Measurements from ENCODE around the gene RBM39.

RBM39 gene

DNA sequence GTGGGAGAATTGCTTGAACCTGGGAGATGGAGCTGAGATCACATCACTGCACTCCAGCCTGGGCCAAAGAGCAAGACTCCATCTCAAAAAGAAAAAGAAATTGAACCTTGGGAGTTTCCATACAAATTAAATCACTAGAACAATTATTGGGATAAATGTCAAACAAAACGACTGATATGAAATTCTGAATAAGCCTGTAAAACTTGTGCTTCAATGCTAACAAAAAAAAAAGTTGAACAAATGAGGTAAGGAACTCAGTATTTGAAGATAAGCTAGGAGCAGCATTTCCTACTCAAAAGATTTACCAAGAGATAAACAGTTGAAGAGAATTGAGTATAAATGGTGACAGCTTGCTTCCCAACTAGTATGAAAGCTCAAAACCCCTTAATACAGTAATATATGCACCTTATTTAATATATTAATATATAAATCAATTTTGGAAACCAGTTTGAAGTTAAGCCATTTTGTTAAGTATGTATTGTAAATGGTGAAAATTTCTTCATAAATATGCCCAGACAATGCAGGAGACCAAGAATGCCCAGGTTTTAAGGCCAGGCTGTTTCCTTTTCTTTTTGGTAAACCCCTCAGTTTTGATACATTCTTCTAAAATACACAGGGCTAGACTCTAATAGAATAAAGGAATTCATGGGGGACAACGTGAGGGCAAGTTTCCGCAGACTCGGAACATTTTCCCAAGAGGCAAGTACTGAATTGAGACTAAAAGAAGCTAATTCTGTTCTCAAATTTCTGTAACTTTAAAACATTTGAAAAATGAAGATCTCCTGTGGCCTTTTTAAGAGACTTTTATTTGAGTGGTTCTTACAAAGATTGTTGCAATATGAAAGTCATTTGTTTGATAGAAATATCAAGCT, 39.0 kb downstream of the RBM39 start:
- DNase-seq (ENCODE audit: extremely low read depth, insufficient read length), result no peak
- Histone ChIP-seq H3K36me3 (ENCODE audit: control insufficient read depth, insufficient read depth, low read length) (peaks cover 11% of the 10 kb centered on the region), H3K4me3 (replicated peaks; ENCODE audit: low read depth, low read length) (no peak overlapping the region), H3K27me3 (replicated peaks; ENCODE audit: control insufficient read depth, insufficient read depth, low read length) (no peaks in the 10 kb centered on the region)
- TF ChIP-seq, protein P1, sequence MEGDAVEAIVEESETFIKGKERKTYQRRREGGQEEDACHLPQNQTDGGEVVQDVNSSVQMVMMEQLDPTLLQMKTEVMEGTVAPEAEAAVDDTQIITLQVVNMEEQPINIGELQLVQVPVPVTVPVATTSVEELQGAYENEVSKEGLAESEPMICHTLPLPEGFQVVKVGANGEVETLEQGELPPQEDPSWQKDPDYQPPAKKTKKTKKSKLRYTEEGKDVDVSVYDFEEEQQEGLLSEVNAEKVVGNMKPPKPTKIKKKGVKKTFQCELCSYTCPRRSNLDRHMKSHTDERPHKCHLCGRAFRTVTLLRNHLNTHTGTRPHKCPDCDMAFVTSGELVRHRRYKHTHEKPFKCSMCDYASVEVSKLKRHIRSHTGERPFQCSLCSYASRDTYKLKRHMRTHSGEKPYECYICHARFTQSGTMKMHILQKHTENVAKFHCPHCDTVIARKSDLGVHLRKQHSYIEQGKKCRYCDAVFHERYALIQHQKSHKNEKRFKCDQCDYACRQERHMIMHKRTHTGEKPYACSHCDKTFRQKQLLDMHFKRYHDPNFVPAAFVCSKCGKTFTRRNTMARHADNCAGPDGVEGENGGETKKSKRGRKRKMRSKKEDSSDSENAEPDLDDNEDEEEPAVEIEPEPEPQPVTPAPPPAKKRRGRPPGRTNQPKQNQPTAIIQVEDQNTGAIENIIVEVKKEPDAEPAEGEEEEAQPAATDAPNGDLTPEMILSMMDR (IDR thresholded peaks at IDR 0.05; ENCODE audit: insufficient read depth, low read length, poor library complexity, severe bottlenecking), result no peak

DNA sequence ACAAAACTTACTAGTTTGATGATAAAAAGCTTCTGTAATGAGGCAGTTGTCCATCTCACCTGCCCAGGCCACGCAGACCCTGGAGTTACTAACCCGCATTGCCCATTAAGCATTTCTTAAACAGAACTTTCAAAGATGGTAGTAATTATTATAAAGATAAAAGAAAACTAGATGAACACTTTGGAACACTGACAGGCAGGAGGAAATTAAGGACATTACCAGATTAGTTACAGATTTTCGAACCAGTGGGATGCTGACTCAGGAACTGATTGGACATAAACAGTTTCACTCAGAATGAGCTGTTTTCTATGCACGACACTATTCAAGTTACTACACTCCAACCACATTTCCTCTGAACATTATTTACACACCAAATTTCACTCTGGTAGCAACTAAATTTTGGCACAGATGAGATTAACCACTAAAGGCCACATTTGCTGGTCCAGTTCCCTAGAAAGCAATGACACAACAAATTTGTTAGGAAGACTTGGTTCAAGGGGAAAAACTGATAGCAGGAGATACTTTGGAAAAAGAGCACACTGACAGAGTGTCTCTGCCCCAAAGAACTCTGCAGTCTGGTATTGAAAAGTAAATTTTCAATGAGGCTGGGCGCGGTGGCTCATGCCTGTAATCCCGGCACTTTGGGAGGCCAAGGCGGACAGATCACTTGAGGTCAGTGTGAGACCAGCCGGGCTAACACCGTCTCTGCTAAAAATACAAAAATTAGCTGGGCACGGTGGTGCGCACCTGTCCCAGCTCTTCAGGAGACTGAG, 39.8 kb downstream of the RBM39 start:
- H3K27me3 ChIP-seq (replicated peaks; ENCODE audit: control insufficient read depth, insufficient read depth, low read length), result no peaks in the 10 kb centered on the region
- no peak overlapping the region for H3K4me3 ChIP-seq (replicated peaks; ENCODE audit: low read depth, low read length)
- DNase-seq (ENCODE audit: extremely low read depth, insufficient read length), result no peak
- TF ChIP-seq, protein P1 (IDR thresholded peaks at IDR 0.05; ENCODE audit: insufficient read depth, low read length, poor library complexity, severe bottlenecking), result no peak
- peaks cover 11% of the 10 kb centered on the region for H3K36me3 ChIP-seq (ENCODE audit: control insufficient read depth, insufficient read depth, low read length)

DNA sequence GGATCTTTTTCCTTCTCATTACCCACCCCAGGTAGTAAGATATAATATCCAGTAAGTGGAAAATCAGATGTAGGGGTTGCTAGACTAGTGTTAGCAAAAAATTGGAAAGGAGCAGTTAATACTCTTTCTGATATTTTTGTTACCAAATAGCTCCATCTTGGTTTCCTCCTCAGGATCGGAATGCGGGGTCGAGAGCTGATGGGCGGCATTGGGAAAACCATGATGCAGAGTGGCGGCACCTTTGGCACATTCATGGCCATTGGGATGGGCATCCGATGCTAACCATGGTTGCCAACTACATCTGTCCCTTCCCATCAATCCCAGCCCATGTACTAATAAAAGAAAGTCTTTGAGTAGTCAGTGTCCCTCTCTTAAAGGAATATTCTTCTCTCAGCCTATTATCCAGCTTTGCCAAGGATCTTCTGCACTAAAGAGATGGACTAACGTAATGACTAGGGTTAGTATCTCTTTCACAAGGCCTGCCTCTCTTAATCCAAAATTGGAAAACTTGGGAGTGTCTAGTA, 41.4 kb downstream of the RBM39 start:
- Histone ChIP-seq H3K36me3 (ENCODE audit: control insufficient read depth, insufficient read depth, low read length) (peaks cover 11% of the 10 kb centered on the region), H3K4me3 (replicated peaks; ENCODE audit: low read depth, low read length) (no peak overlapping the region; the same call in 1 of the 2 replicates), H3K27me3 (replicated peaks; ENCODE audit: control insufficient read depth, insufficient read depth, low read length) (no peaks in the 10 kb centered on the region)
- TF ChIP-seq, protein P1 (IDR thresholded peaks at IDR 0.05; ENCODE audit: insufficient read depth, low read length, poor library complexity, severe bottlenecking), result no peak
- no peak for DNase-seq (ENCODE audit: extremely low read depth, insufficient read length)

DNA sequence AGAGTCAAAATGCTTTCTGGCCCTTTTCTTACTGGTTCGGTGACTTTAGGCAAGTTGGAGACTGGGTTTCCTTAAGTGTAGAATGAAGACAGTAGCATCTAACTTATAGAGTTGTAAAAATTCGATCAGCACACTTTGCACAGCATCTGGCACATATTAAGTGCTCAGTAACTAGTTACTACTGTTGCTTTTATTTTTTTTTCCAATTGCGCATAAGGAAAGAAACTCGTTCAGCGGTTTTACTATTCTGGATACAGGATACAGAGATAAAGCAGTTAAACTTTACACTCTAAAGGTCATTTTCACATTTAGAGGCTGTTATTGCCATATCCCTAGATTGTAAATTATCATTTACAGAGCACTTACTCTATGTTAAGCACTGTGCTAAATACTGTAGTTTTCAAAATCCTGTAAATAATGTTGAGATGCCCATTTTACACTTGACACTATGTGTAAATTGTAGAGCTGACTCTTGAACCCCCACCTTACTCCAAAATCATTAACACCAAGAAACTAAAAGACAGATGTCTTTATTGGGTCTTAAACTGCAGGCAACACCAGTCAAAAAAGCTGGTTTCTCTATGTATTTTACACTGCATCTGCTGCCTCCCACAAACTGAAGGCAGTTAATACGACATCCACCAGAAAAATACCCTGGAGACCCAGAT, 42.0 kb downstream of the RBM39 start:
- H3K36me3 ChIP-seq (ENCODE audit: control insufficient read depth, insufficient read depth, low read length), result peaks cover 9% of the 10 kb centered on the region
- TF ChIP-seq, protein P1 (IDR thresholded peaks at IDR 0.05; ENCODE audit: insufficient read depth, low read length, poor library complexity, severe bottlenecking), result no peak
- DNase-seq (ENCODE audit: extremely low read depth, insufficient read length), result no peak
- no peaks in the 10 kb centered on the region for H3K27me3 ChIP-seq (replicated peaks; ENCODE audit: control insufficient read depth, insufficient read depth, low read length)
- peak overlapping the region; percentile 79 for H3K4me3 ChIP-seq (replicated peaks; ENCODE audit: low read depth, low read length)

DNA sequence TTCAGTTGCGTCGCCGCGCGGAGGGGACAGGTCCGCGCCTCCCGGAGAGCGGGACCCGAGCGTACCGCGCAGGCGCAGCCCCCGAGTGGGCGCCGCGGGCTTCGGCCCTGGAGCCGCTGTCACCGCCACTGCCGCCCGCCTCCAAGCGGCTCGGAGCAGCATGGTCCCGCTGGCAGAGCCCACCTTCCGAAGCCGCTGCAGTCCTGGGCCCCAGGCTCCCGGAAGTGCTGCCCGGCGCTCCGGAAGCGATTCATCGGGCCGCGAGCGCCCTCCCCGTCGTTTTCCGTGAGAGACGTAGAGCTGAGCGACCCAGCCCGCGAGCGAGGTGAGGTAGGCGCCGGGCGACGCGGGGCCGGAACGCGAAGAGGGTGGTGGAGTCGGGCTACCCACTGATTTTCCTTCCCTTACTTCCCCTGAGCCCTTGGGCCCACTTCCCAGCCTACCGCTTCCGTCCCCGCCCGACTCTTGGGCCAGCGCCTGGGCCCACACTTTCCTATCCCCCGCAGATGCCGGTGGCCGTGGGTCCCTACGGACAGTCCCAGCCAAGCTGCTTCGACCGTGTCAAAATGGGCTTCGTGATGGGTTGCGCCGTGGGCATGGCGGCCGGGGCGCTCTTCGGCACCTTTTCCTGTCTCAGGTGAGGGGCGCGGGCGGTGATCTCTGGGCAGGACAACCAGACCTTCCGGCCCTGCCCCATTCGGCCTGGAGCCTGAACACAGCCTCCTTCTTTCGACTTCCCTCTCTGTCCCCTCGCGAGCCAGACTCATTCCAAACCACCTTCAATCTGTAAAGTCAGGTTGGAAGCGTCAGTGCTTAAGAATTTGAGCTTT, 42.7 kb downstream of the RBM39 start, which contains the start of the genes NFS1 and ROMO1:
TSS of gene NFS1 (minus strand) at position 226 of the 830 bp plus-strand sequence. CDS start at position 162, 64 bp downstream.
TSS of gene ROMO1 (plus strand) at position 279 of the 830 bp plus-strand sequence. CDS start at position 507, 228 bp downstream.
- H3K4me3 ChIP-seq (replicated peaks; ENCODE audit: low read depth, low read length), result peak within 1 kb of the TSS; percentile 79
- DNase-seq (ENCODE audit: extremely low read depth, insufficient read length), result peak; percentile 89
- TF ChIP-seq, protein P1 (IDR thresholded peaks at IDR 0.05; ENCODE audit: insufficient read depth, low read length, poor library complexity, severe bottlenecking), result peak; percentile 21
- no peaks in the 10 kb centered on the region for H3K27me3 ChIP-seq (replicated peaks; ENCODE audit: control insufficient read depth, insufficient read depth, low read length)
- H3K36me3 ChIP-seq (ENCODE audit: control insufficient read depth, insufficient read depth, low read length), result peaks cover 6% of the 10 kb centered on the region
